ENCODE data around the gene PYGO2.

GRCh38 chr1:154988058-154988954 is 26.7 kb upstream of the PYGO2 start:
- TF ChIP-seq TCF4 (CRISPR knock-in tag; IDR thresholded peaks at IDR 0.05; ENCODE audit: borderline replicate concordance), result no peak
- no peak for TF ChIP-seq TSHZ2 (CRISPR knock-in tag; IDR thresholded peaks at IDR 0.05)

Data from SK-N-SH treated with all-trans-retinoic acid at 6 μM for 48 hours (cell line).